ENCODE results near the gene DNM3.

Gene DNM3

DNA sequence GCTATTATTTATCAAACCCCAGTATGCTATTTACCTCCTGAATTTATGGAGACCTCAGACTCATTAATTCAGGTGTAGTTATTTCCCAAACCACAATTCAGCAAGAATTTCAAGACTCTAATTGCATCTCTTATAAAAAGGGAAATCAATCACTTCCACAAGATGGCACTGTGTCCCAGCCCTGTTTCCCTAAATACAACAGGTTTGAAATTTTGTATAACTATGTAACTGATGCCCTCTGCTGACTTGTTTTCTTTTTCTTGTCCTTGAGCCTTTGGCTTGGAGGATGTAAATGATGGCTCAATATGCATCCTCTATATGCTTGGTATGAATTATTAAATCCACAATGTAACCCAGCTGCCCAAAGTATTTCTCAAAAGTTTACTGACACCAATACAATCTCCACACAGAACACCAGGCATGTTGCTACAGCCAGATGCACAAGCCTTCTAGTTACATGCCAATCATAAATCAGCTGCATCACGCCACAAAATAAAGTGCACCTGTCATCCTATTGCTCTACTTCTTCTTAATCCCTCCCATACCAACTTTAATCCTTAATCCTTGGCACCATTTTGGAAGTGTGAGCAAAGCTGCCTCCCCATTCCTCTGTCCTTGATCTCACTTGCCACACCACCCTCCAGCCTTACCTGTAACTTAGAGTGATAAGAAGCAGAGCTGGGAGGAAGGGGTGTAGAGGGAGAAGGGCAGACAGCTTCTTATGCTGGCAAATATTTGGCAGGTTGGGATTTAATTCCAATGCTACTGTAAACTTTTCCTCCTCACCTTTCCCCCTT, 588.2 kb downstream of the DNM3 start:
- H3K4me3 ChIP-seq (ENCODE audit: insufficient read depth in 1 of 2, low read depth in 1 of 2, low read length in 2 of 2), result no peak overlapping the region
- no peak overlapping the region for H3K23ac ChIP-seq (ENCODE audit: low read length in 2 of 2)
- H3K27me3 ChIP-seq (ENCODE audit: control insufficient read depth in 1 of 2, insufficient read depth in 1 of 2, low read length in 2 of 2), result no peaks in the 10 kb centered on the region
- H2AK5ac ChIP-seq (ENCODE audit: low read length, severe bottlenecking), result no peak overlapping the region
- no peak overlapping the region for H4K91ac ChIP-seq (ENCODE audit: low read length)
- 100% methylated on average over 1 of the region's 1 CpG for WGBS
- H3K4me2 ChIP-seq (ENCODE audit: low read length, poor library complexity, severe bottlenecking), result no peak overlapping the region
- no peak overlapping the region for H2AFZ ChIP-seq (ENCODE audit: low read depth, low read length)
- peak; percentile 71 for DNase-seq
- H3K14ac ChIP-seq (ENCODE audit: low read length in 2 of 2), result no peak overlapping the region
- H3K79me1 ChIP-seq (replicated peaks; ENCODE audit: low read length, poor library complexity, severe bottlenecking), result peaks cover 31% of the 10 kb centered on the region
- H3K4ac ChIP-seq (ENCODE audit: low read depth in 1 of 2, low read length in 2 of 2), result no peak overlapping the region
- peaks cover 0 to 8% of the 10 kb centered on the region in 2 experiments for H3K36me3 ChIP-seq (ENCODE audit: control insufficient read depth in 1 of 2, insufficient read depth in 2 of 2, low read depth in 1 of 2, low read length in 2 of 2)
- no peak overlapping the region for H3K9ac ChIP-seq (ENCODE audit: low read length)
- H4K8ac ChIP-seq (ENCODE audit: low read length), result no peak overlapping the region
- no peak overlapping the region for H2BK15ac ChIP-seq (ENCODE audit: low read depth, poor library complexity, severe bottlenecking)
- no peak overlapping the region for H3K18ac ChIP-seq (ENCODE audit: low read depth in 1 of 2, low read length in 2 of 2)
- H3K4me1 ChIP-seq (ENCODE audit: control insufficient read depth, insufficient read depth, low read depth, low read length), result peaks cover 5% of the 10 kb centered on the region
- no peak overlapping the region for H2BK5ac ChIP-seq (ENCODE audit: low read depth, low read length, poor library complexity, severe bottlenecking)
- no peaks in the 10 kb centered on the region for H3K9me3 ChIP-seq (ENCODE audit: control insufficient read depth, low read length)
- H3K27ac ChIP-seq (ENCODE audit: low read length, poor library complexity, severe bottlenecking), result no peak overlapping the region
- peak overlapping the region in 1 of 2 experiments; percentile 63 for H2BK12ac ChIP-seq (ENCODE audit: low read length in 2 of 2)
- H2BK120ac ChIP-seq (ENCODE audit: low read depth, low read length), result no peak overlapping the region

DNA sequence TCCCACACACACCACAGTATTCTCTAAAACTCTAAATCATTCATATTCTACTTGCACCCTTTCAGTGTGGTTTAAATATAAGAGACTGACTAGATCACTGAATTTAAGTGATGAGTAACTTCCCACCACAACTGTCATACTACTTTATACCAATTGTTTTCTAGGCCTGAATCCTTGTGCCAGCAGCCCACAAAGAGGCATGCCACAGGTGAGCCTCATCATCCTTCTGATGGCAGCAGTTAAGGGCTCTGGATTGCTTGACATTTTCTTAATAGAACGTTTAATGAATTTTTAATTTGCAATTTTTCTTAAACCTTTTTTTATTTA, 588.8 kb downstream of the DNM3 start:
- no peak overlapping the region for H2AFZ ChIP-seq (ENCODE audit: low read depth, low read length)
- H3K27me3 ChIP-seq (ENCODE audit: control insufficient read depth in 1 of 2, insufficient read depth in 1 of 2, low read length in 2 of 2), result no peaks in the 10 kb centered on the region
- no peak overlapping the region for H2BK5ac ChIP-seq (ENCODE audit: low read depth, low read length, poor library complexity, severe bottlenecking)
- no peak overlapping the region for H3K27ac ChIP-seq (ENCODE audit: low read length, poor library complexity, severe bottlenecking)
- WGBS, result no CpG with 5 or more reads among the region's 1 CpG
- peaks cover 5% of the 10 kb centered on the region for H3K4me1 ChIP-seq (ENCODE audit: control insufficient read depth, insufficient read depth, low read depth, low read length)
- H2AK5ac ChIP-seq (ENCODE audit: low read length, severe bottlenecking), result no peak overlapping the region
- H3K14ac ChIP-seq (ENCODE audit: low read length in 2 of 2), result no peak overlapping the region
- no peak overlapping the region for H4K91ac ChIP-seq (ENCODE audit: low read length)
- H3K79me1 ChIP-seq (replicated peaks; ENCODE audit: low read length, poor library complexity, severe bottlenecking), result peaks cover 29% of the 10 kb centered on the region
- no peak overlapping the region for H3K4me2 ChIP-seq (ENCODE audit: low read length, poor library complexity, severe bottlenecking)
- no peak overlapping the region for H3K4ac ChIP-seq (ENCODE audit: low read depth in 1 of 2, low read length in 2 of 2)
- H3K23ac ChIP-seq (ENCODE audit: low read length in 2 of 2), result no peak overlapping the region
- peaks cover 0 to 8% of the 10 kb centered on the region in 2 experiments for H3K36me3 ChIP-seq (ENCODE audit: control insufficient read depth in 1 of 2, insufficient read depth in 2 of 2, low read depth in 1 of 2, low read length in 2 of 2)
- no peaks in the 10 kb centered on the region for H3K9me3 ChIP-seq (ENCODE audit: control insufficient read depth, low read length)
- H2BK15ac ChIP-seq (ENCODE audit: low read depth, poor library complexity, severe bottlenecking), result no peak overlapping the region
- no peak overlapping the region for H3K9ac ChIP-seq (ENCODE audit: low read length)
- no peak overlapping the region for H3K18ac ChIP-seq (ENCODE audit: low read depth in 1 of 2, low read length in 2 of 2)
- no peak for DNase-seq
- H2BK120ac ChIP-seq (ENCODE audit: low read depth, low read length), result no peak overlapping the region
- no peak overlapping the region for H2BK12ac ChIP-seq (ENCODE audit: low read length in 2 of 2)
- H4K8ac ChIP-seq (ENCODE audit: low read length), result no peak overlapping the region
- H3K4me3 ChIP-seq (ENCODE audit: insufficient read depth in 1 of 2, low read depth in 1 of 2, low read length in 2 of 2), result no peak overlapping the region

GRCh38 chr1:172431204-172431603, 589.9 kb downstream of the DNM3 start:
- H2BK5ac ChIP-seq (ENCODE audit: low read depth, low read length, poor library complexity, severe bottlenecking), result no peak overlapping the region
- no peak overlapping the region for H3K14ac ChIP-seq (ENCODE audit: low read length in 2 of 2)
- peaks cover 5% of the 10 kb centered on the region for H3K4me1 ChIP-seq (ENCODE audit: control insufficient read depth, insufficient read depth, low read depth, low read length)
- H3K9me3 ChIP-seq (ENCODE audit: control insufficient read depth, low read length), result no peaks in the 10 kb centered on the region
- no peaks in the 10 kb centered on the region for H3K27me3 ChIP-seq (ENCODE audit: control insufficient read depth in 1 of 2, insufficient read depth in 1 of 2, low read length in 2 of 2)
- WGBS, result 100% methylated on average over 1 of the region's 2 CpGs
- no peak overlapping the region for H3K18ac ChIP-seq (ENCODE audit: low read depth in 1 of 2, low read length in 2 of 2)
- no peak overlapping the region for H3K23ac ChIP-seq (ENCODE audit: low read length in 2 of 2)
- H2AFZ ChIP-seq (ENCODE audit: low read depth, low read length), result no peak overlapping the region
- peaks cover 0 to 8% of the 10 kb centered on the region in 2 experiments for H3K36me3 ChIP-seq (ENCODE audit: control insufficient read depth in 1 of 2, insufficient read depth in 2 of 2, low read depth in 1 of 2, low read length in 2 of 2)
- H3K79me1 ChIP-seq (replicated peaks; ENCODE audit: low read length, poor library complexity, severe bottlenecking), result peaks cover 28% of the 10 kb centered on the region
- H4K91ac ChIP-seq (ENCODE audit: low read length), result no peak overlapping the region
- no peak overlapping the region for H3K27ac ChIP-seq (ENCODE audit: low read length, poor library complexity, severe bottlenecking)
- H2BK120ac ChIP-seq (ENCODE audit: low read depth, low read length), result no peak overlapping the region
- no peak overlapping the region for H4K8ac ChIP-seq (ENCODE audit: low read length)
- H3K4me3 ChIP-seq (ENCODE audit: insufficient read depth in 1 of 2, low read depth in 1 of 2, low read length in 2 of 2), result no peak overlapping the region
- no peak overlapping the region for H2BK12ac ChIP-seq (ENCODE audit: low read length in 2 of 2)
- no peak overlapping the region for H3K4me2 ChIP-seq (ENCODE audit: low read length, poor library complexity, severe bottlenecking)
- no peak overlapping the region for H3K4ac ChIP-seq (ENCODE audit: low read depth in 1 of 2, low read length in 2 of 2)
- no peak for DNase-seq
- no peak overlapping the region for H3K9ac ChIP-seq (ENCODE audit: low read length)
- no peak overlapping the region for H2AK5ac ChIP-seq (ENCODE audit: low read length, severe bottlenecking)
- H2BK15ac ChIP-seq (ENCODE audit: low read depth, poor library complexity, severe bottlenecking), result no peak overlapping the region

- no peak overlapping the region for H3K14ac ChIP-seq (ENCODE audit: low read length in 2 of 2)
- no peak overlapping the region for H3K9ac ChIP-seq (ENCODE audit: low read length)
- peaks cover 28% of the 10 kb centered on the region for H3K79me1 ChIP-seq (replicated peaks; ENCODE audit: low read length, poor library complexity, severe bottlenecking)
- H2BK120ac ChIP-seq (ENCODE audit: low read depth, low read length), result no peak overlapping the region
- no peak overlapping the region for H3K4me3 ChIP-seq (ENCODE audit: insufficient read depth in 1 of 2, low read depth in 1 of 2, low read length in 2 of 2)
- no peak overlapping the region for H2AK5ac ChIP-seq (ENCODE audit: low read length, severe bottlenecking)
- H2BK12ac ChIP-seq (ENCODE audit: low read length in 2 of 2), result no peak overlapping the region
- H3K27me3 ChIP-seq (ENCODE audit: control insufficient read depth in 1 of 2, insufficient read depth in 1 of 2, low read length in 2 of 2), result no peaks in the 10 kb centered on the region
- H2BK5ac ChIP-seq (ENCODE audit: low read depth, low read length, poor library complexity, severe bottlenecking), result no peak overlapping the region
- no peak overlapping the region for H2BK15ac ChIP-seq (ENCODE audit: low read depth, poor library complexity, severe bottlenecking)
- no peak overlapping the region for H3K23ac ChIP-seq (ENCODE audit: low read length in 2 of 2)
- H2AFZ ChIP-seq (ENCODE audit: low read depth, low read length), result no peak overlapping the region
- H3K9me3 ChIP-seq (ENCODE audit: control insufficient read depth, low read length), result no peaks in the 10 kb centered on the region
- 75% methylated on average over 9 of the region's 9 CpGs for WGBS
- no peak for DNase-seq
- no peak overlapping the region for H3K4me2 ChIP-seq (ENCODE audit: low read length, poor library complexity, severe bottlenecking)
- peaks cover 5% of the 10 kb centered on the region for H3K4me1 ChIP-seq (ENCODE audit: control insufficient read depth, insufficient read depth, low read depth, low read length)
- no peak overlapping the region for H3K27ac ChIP-seq (ENCODE audit: low read length, poor library complexity, severe bottlenecking)
- H3K4ac ChIP-seq (ENCODE audit: low read depth in 1 of 2, low read length in 2 of 2), result no peak overlapping the region
- no peak overlapping the region for H4K8ac ChIP-seq (ENCODE audit: low read length)
- peaks cover 0 to 8% of the 10 kb centered on the region in 2 experiments for H3K36me3 ChIP-seq (ENCODE audit: control insufficient read depth in 1 of 2, insufficient read depth in 2 of 2, low read depth in 1 of 2, low read length in 2 of 2)
- peak overlapping the region; percentile 48 for H4K91ac ChIP-seq (ENCODE audit: low read length)
- no peak overlapping the region for H3K18ac ChIP-seq (ENCODE audit: low read depth in 1 of 2, low read length in 2 of 2)
Measured at GRCh38 chr1:172431721-172432192, 590.5 kb downstream of the DNM3 start.
